Activated T-cell treated with anti-CD3 and anti-CD28 coated beads for 48 hours (primary cell): ENCODE results near the gene TRAPPC11.
"Not testable (repeated sequence)": the region's sequence is repeated elsewhere in the genome, so short reads cannot be mapped to it uniquely, and the experiment has no call there.

Source experiments
- DNase-seq: peaks from one replicate; pipeline ENCODE4 v3.0.0-alpha.2; 2020; ENCODE audit warnings: low read depth

TRAPPC11 gene

GRCh38 chr4:183659029-183659871 is at the start of gene TRAPPC11, which contains the start of gene RWDD4:
Gene TRAPPC11 (plus strand): TSS chr4:183659293. CDS start chr4:183663868, 4,575 bp downstream.
Gene RWDD4 (minus strand): TSS chr4:183659185. CDS start chr4:183658952, 233 bp downstream.
- peak; percentile 90 for DNase-seq

GRCh38 chr4:183610033-183610432 is 49.1 kb upstream of the TRAPPC11 start:
- DNase-seq, result no peak

GRCh38 chr4:183610613-183611012 is 48.5 kb upstream of the TRAPPC11 start:
- no peak for DNase-seq

GRCh38 chr4:183611210-183611830 is 47.8 kb upstream of the TRAPPC11 start:
- DNase-seq, result no peak

GRCh38 chr4:183612329-183613250 is 46.5 kb upstream of the TRAPPC11 start:
- DNase-seq, result no peak

DNA sequence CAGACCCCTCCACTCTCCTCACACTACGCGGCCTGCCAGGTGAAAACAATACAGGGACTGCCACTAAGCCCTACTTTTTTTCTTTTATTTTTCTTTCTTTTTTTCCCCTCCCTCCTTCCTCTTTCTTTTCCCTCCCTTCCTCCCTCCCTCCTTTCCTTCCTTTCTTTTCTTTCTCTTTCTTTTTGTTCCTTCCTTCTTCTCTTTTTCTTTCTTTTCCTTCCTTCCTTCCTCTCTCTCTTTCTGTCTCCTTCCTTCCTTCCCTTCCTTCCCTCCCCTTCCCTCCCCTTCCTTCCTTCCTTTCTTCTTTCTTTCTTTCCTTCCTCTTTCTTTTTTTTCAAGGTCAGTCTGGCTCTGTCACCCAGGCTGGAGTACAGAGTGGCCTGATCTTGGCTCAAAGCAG is 42.0 kb upstream of the TRAPPC11 start:
- no peak for DNase-seq

GRCh38 chr4:183618681-183619080 is 40.4 kb upstream of the TRAPPC11 start:
- no peak for DNase-seq

GRCh38 chr4:183620421-183620820 is 38.7 kb upstream of the TRAPPC11 start:
- DNase-seq, result no peak

DNA sequence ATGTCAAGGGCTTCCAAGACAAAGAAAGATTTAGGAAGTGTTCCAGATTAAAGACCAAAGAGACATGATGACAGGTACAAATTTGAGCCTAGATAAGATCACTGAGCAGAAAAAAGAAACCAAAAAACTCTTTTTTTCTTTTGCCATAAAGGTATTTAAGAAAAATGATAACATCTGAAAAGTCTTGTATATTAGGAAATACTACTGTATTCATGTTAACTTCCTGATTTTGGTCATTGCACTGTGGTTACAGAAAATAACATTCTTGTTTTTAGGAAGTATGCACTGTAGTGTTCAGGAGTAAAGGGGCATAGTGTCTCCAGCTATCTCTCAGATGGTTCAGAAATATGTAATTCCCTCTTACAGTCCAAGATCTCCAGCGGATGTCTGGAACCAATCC is 37.2 kb upstream of the TRAPPC11 start:
- DNase-seq, result no peak

GRCh38 chr4:183624548-183624947 is 34.5 kb upstream of the TRAPPC11 start:
- DNase-seq, result no peak

DNA sequence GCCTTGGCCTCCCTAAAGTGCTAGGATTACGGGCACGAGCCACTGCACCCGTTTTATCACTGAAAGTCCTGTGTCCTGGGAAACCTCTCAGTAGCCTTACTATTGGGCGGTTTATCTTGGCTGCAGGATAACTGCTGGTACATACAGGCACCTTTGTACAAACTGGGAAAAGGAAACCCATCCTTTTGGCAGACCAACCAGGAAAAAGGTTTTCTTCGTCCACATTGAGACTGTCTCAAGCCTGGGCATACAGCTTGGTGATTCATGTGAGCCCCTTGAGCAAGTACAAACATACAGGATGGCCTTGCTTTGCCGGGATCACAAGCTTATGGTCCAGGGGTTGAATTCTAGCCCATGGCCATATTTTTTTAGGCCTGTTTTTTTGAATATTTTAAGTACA is 32.9 kb upstream of the TRAPPC11 start:
- DNase-seq, result no peak

DNA sequence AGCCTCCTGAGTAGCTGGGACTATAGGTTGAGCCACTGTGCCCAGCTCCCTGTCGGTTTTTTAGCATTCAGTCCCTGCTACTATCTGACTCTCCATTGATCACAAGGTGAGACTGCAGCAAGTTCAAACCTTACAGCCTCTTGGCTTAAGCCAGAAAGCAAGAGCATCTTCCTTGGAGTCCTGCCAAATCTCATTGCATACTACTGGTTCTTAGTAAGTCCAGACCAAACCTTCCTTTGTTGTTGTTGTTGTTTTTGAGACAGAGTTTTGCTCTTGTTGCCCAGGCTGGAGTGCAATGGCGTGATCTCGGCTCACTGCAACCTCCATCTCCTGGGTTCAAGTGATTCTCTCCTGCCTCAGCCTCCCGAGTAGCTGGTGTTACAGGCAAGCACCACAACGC is 31.8 kb upstream of the TRAPPC11 start:
- DNase-seq, result not testable (repeated sequence)

- DNase-seq, result no peak
These were observed 31.0 kb upstream of the TRAPPC11 start for GRCh38 chr4:183627979-183628588.

GRCh38 chr4:183631577-183632198 is 27.4 kb upstream of the TRAPPC11 start:
- DNase-seq, result no peak

DNA sequence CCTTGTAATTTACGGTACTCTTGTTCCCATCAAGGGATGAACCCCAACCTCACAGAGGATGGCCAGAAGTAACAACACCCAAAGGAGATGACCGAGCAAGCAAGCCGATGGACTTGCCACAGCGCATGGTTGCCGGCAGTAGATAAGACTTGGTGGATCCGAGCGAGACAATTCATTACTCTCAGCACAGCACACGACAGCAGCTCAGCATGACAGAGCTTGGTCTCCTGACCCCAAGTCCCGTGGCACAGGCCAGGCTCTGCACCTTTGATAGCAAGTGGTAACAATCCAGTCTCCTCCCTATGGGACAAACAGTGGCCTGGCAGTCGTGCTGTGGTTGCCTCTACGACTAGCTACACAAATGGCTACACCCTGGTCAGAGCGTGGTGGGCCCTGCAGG is 26.4 kb upstream of the TRAPPC11 start:
- DNase-seq, result no peak

DNA sequence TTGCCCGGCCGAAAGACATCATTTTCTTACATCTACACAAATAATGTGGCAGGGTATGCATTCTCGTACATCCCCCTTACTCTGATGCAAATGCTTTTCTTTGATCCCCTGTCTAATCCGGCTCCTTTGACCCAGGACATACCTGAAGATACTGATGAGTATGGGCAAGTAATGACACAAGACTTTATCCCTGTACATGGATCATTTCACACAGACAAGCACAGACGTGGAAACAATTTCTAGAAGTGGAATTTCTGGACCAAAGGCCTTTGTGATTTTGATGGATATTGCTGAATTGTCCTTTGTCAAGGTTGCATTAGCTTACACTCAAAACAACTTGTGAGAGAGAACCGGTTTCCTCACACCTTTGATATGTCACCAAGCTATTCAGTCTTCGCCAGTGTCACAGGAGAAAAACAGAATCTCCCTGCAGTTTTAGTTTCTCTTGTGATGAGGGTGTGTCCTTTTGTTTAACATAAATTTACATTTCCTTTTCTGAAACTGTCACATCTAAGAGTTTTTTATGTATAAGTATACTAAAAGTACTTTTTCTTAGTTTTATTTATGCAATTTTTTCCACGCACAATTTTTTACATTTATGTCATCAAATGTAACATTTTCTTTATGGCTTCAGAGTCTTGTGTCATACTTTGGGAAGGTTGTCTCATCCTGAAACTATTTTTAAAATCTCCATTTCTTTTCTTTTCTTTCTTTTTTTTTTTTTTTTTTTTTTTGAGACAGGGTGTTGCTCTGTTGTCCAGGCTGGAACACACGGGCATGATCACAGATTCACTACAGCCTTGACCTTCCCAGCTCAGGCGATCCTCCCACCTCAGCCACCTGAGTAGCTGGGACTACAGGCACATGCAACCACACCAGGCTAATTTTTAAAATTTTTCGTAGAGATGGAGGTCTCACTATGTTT is 25.4 kb upstream of the TRAPPC11 start:
- DNase-seq, result no peak

- no peak for DNase-seq
These were observed 23.8 kb upstream of the TRAPPC11 start for GRCh38 chr4:183635321-183635720.

- no peak for DNase-seq
These were observed 23.4 kb upstream of the TRAPPC11 start for GRCh38 chr4:183635741-183636140.

GRCh38 chr4:183636503-183636902 is 22.6 kb upstream of the TRAPPC11 start:
- no peak for DNase-seq

DNA sequence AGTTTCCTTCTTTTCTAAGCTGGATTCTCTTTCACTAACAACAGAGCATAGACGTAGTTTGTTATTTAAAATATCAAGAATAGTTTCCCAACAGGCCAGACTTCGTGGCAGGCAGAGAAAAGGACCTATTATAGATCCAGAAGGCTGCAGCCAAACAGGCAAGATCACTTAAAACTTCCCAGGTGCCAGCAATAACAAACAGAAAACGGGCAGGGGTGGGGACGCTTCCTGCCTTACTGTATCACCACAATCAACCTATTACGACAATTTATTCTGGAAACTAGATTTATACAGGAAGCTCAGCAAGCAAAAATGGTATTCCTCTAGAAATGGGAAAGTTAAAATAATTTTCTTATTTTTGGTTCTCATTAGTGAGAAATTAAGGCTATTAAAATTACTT is 22.2 kb upstream of the TRAPPC11 start:
- no peak for DNase-seq
